ENCODE data around the gene PRDM16. TPM values are rescaled to one million over a fixed set of nuclear protein-coding genes. Genes with fewer than 3 reads are reported as not detected.

PRDM16 gene
- total RNA-seq, 1 experiment from 2014 or later, result 0.09 TPM

DNA sequence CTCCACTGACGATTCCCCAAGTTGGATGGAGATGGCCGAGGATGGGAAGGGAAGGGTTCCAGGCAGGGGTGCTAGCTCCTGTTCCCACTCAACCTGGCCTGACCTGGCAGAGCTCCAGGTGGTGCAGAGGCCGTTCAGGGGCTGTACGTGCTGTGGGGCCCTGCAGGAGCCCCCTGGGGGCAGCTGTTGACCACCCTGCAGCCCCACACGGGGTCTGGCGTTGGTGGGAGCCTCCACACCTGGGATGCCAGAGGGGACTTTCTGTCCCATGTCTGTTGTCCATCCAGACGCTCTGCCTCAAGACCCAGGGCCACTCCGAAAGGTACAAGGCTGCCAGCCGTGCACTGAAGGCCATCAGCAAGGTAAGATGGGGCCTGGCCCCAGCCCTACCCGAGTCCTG is 405.4 kb downstream of the PRDM16 start:
- TF ChIP-seq, protein P1, sequence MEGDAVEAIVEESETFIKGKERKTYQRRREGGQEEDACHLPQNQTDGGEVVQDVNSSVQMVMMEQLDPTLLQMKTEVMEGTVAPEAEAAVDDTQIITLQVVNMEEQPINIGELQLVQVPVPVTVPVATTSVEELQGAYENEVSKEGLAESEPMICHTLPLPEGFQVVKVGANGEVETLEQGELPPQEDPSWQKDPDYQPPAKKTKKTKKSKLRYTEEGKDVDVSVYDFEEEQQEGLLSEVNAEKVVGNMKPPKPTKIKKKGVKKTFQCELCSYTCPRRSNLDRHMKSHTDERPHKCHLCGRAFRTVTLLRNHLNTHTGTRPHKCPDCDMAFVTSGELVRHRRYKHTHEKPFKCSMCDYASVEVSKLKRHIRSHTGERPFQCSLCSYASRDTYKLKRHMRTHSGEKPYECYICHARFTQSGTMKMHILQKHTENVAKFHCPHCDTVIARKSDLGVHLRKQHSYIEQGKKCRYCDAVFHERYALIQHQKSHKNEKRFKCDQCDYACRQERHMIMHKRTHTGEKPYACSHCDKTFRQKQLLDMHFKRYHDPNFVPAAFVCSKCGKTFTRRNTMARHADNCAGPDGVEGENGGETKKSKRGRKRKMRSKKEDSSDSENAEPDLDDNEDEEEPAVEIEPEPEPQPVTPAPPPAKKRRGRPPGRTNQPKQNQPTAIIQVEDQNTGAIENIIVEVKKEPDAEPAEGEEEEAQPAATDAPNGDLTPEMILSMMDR (IDR thresholded peaks at IDR 0.05; ENCODE audit: unreplicated experiment), result no peak
- Mint-ChIP-seq H3K27ac (ENCODE audit: unreplicated experiment) (no peak overlapping the region), H3K4me3 (ENCODE audit: low read depth, unreplicated experiment) (no peak overlapping the region), H3K36me3 (ENCODE audit: insufficient read depth, unreplicated experiment) (peaks cover 37% of the 10 kb centered on the region), H3K4me1 (ENCODE audit: low read depth, unreplicated experiment) (no peaks in the 10 kb centered on the region), H3K9me3 (ENCODE audit: low read depth, unreplicated experiment) (no peaks in the 10 kb centered on the region), H3K27me3 (ENCODE audit: unreplicated experiment) (no peaks in the 10 kb centered on the region)
- CTCF ChIA-PET, result interaction anchor here (0.8 kb wide), 1 partner anchor 22 kb away, joined by 3 read pairs; no protein-coding TSS in a partner anchor
- intact Hi-C loops (cut with micrococcal nuclease; ENCODE audit: unreplicated experiment), result no loop called here
- BruUV-seq (replicated peaks), result no TSS peak
- no peak for DNase-seq

DNA sequence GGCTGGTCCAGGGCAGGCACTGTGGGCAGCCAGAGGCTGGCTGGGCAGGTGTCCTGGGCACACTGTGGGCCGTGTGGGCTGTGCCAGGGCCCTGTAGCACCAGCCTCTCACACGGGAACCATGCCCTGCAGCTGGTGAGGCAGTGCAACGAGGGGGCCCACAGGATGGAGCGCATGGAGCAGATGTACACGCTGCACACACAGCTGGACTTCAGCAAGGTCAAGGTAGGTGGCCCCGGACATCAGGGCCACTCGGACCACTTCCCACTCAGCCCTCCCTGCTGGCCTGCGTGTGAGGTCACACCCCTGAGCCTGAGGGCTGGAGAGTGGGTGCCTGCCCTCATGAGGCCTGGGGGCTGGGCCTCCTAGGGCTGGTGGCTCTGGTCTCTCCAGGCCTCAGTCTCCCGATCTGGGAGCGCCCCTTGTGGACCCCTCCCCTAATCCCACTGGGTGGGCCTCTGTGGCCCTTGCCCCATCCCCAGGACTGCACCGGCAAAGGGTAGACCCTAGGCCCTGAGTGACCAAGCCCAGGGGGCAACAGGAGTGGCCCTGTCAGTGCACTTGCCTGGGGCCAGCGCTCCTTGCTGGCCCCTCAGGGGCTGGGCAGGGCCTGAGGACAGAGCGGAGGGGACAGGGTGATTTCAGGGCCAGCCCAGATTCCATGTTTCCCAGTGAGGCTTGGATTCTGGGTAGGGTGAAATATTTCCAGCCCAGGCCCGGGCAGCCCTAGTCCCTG is 407.0 kb downstream of the PRDM16 start:
- Mint-ChIP-seq H3K4me3 (ENCODE audit: low read depth, unreplicated experiment) (no peak overlapping the region), H3K9me3 (ENCODE audit: low read depth, unreplicated experiment) (no peaks in the 10 kb centered on the region), H3K4me1 (ENCODE audit: low read depth, unreplicated experiment) (no peaks in the 10 kb centered on the region), H3K27me3 (ENCODE audit: unreplicated experiment) (no peaks in the 10 kb centered on the region), H3K36me3 (ENCODE audit: insufficient read depth, unreplicated experiment) (peaks cover 38% of the 10 kb centered on the region), H3K27ac (ENCODE audit: unreplicated experiment) (no peak overlapping the region)
- TF ChIP-seq, protein P1 (IDR thresholded peaks at IDR 0.05; ENCODE audit: unreplicated experiment), result no peak
- CTCF ChIA-PET, result no interaction called here
- BruUV-seq (replicated peaks), result no TSS peak
- intact Hi-C loops (cut with micrococcal nuclease; ENCODE audit: unreplicated experiment), result no loop called here
- DNase-seq, result no peak

DNA sequence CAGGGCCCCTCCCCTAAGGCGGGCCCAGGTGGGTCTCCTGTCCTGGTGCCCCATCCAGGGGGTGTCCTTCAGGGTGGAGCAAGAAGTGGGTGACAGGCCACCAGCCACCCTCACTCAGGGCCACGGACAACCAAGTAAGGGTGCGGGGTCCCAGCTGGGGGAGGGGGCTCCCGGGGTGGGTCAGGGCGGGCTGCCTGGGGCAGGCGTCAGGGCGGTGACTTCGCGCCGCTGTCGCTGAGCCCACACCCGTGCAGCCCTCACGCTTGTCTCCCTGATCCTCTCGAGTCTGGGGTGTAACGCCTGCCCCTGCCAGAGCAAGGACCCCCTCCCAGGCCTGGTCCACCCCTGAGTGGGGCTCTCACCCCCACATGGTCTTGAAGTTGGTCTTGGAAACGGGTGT is 407.7 kb downstream of the PRDM16 start:
- TF ChIP-seq, protein P1 (IDR thresholded peaks at IDR 0.05; ENCODE audit: unreplicated experiment), result no peak
- H3K4me3 Mint-ChIP-seq (ENCODE audit: low read depth, unreplicated experiment), result no peak overlapping the region
- no TSS peak for BruUV-seq (replicated peaks)
- no peak for DNase-seq
- peaks cover 42% of the 10 kb centered on the region for H3K36me3 Mint-ChIP-seq (ENCODE audit: insufficient read depth, unreplicated experiment)
- intact Hi-C loops (cut with micrococcal nuclease; ENCODE audit: unreplicated experiment), result no loop called here
- H3K4me1 Mint-ChIP-seq (ENCODE audit: low read depth, unreplicated experiment), result no peaks in the 10 kb centered on the region
- no peaks in the 10 kb centered on the region for H3K27me3 Mint-ChIP-seq (ENCODE audit: unreplicated experiment)
- CTCF ChIA-PET, result no interaction called here
- H3K9me3 Mint-ChIP-seq (ENCODE audit: low read depth, unreplicated experiment), result no peaks in the 10 kb centered on the region
- H3K27ac Mint-ChIP-seq (ENCODE audit: unreplicated experiment), result no peak overlapping the region

DNA sequence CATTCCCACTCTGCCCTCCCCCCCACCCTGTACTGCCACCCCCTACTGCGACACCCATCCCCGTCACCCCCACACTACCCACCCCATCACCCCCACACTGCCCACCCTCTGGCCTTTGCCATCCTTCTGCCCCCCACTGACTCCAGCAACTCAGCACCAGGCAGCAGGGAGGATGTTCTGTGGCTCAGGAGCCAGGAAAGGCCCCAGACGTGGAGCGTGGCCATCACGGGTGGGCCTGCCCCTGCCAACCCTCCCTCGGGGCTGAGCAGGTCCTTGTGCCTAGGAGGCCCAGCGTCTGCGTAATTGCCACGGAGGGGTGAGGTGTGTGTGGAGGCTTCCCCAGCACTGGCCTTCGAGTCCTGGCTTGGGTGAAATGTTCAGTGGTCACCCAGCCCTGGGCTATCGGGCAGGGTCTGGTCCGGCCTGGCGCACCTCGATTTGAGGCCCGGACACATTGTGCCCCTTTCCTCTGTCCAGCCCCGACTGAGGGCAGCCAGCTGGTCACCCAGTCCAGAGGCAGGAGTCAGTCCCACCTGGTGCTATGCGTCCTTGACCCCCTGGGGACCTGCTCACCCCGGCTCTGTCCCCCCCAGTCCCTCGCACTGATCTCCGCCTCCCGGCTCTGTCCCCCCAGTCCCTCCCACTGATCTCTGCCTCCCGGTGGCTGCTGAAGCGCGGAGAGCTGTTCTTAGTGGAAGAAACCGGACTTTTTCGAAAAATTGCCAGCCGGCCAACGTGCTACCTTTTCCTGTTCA is 408.4 kb downstream of the PRDM16 start:
- Mint-ChIP-seq H3K27ac (ENCODE audit: unreplicated experiment) (no peak overlapping the region), H3K36me3 (ENCODE audit: insufficient read depth, unreplicated experiment) (peaks cover 46% of the 10 kb centered on the region), H3K27me3 (ENCODE audit: unreplicated experiment) (no peaks in the 10 kb centered on the region), H3K4me3 (ENCODE audit: low read depth, unreplicated experiment) (no peak overlapping the region), H3K4me1 (ENCODE audit: low read depth, unreplicated experiment) (no peaks in the 10 kb centered on the region), H3K9me3 (ENCODE audit: low read depth, unreplicated experiment) (no peaks in the 10 kb centered on the region)
- intact Hi-C loops (cut with micrococcal nuclease; ENCODE audit: unreplicated experiment), result no loop called here
- DNase-seq, result no peak
- no TSS peak for BruUV-seq (replicated peaks)
- TF ChIP-seq, protein P1 (IDR thresholded peaks at IDR 0.05; ENCODE audit: unreplicated experiment), result no peak
- CTCF ChIA-PET, result no interaction called here
